Sigmoid colon (tissue), 4 donors: Measurements from ENCODE around the gene SMAGP.

Experiments
- POLR2AphosphoS5 ChIP-seq, 4 donors: sonication (generic); formaldehyde crosslinking; IDR thresholded peaks; one replicate each; pipeline ENCODE4 v1.6.1; 2017; ENCODE audit warnings: antibody characterized with exemption in 4 of 4
- TF ChIP-seq, protein P1 (sequence below), 4 experiments: fragments of 450-650 bp in 3 of 4; fragments of 200-600 bp in 1 of 4; IDR thresholded peaks; one replicate each; pipeline ENCODE4 v1.5.1; 2016 to 2019; ENCODE audit warnings: antibody characterized with exemption in 4 of 4, mild to moderate bottlenecking in 3 of 4, moderate library complexity in 2 of 4

DNA sequence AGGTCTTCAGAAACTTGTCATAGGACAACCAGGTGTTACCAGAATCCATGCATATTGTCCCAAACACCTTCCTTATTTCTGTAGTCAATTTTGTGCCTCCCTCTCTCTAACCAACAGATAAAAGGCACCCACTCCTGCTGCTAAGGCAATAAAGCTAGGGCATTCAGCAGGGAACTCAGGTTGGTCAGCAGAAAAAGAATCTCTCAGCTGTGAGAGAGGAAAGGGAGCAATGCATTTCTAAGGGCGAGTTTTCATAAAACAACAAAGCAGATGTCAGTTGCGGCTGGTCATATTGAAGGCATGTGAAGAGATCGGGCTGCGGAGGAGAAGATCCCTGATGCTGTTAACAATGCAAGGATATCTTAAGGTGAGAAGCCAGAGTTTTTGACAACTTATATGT is 45.0 kb downstream of the SMAGP start:
- TF ChIP-seq, protein P1, sequence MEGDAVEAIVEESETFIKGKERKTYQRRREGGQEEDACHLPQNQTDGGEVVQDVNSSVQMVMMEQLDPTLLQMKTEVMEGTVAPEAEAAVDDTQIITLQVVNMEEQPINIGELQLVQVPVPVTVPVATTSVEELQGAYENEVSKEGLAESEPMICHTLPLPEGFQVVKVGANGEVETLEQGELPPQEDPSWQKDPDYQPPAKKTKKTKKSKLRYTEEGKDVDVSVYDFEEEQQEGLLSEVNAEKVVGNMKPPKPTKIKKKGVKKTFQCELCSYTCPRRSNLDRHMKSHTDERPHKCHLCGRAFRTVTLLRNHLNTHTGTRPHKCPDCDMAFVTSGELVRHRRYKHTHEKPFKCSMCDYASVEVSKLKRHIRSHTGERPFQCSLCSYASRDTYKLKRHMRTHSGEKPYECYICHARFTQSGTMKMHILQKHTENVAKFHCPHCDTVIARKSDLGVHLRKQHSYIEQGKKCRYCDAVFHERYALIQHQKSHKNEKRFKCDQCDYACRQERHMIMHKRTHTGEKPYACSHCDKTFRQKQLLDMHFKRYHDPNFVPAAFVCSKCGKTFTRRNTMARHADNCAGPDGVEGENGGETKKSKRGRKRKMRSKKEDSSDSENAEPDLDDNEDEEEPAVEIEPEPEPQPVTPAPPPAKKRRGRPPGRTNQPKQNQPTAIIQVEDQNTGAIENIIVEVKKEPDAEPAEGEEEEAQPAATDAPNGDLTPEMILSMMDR (IDR thresholded peaks at IDR 0.05) = no peak
- TF ChIP-seq POLR2AphosphoS5 (IDR thresholded peaks at IDR 0.05) = no peak
